Smooth muscle cell (in vitro differentiated cells): ENCODE measurements around the gene NARS2. TPM values are rescaled to one million over a fixed set of nuclear protein-coding genes. Genes with fewer than 3 reads are reported as not detected.

Experiments
- DNase-seq: peaks from one replicate; lab custom pipeline; 2025; ENCODE audit not compliant: unreplicated experiment; lab: John Stamatoyannopoulos, UW
- H2AFZ ChIP-seq: fragments of 200-600 bp; sonication (generic); 2 replicates; pipeline ENCODE4 v1.6.0; 2016; ENCODE audit warnings: antibody characterized with exemption, low read depth, mild to moderate bottlenecking
- H3F3A ChIP-seq: fragments of 200-600 bp; sonication (generic); 2 replicates; pipeline ENCODE4 v1.6.0; 2017; ENCODE audit warnings: antibody characterized with exemption, low read depth
- H3K27ac ChIP-seq: fragments of 200-600 bp; sonication (generic); 2 replicates; pipeline ENCODE4 v1.5.1; 2016; ENCODE audit warnings: low read depth, mild to moderate bottlenecking
- H3K27me3 ChIP-seq: fragments of 200-600 bp; sonication (generic); 2 replicates; pipeline ENCODE4 v1.6.1; 2016; ENCODE audit warnings: low read depth, mild to moderate bottlenecking
- H3K36me3 ChIP-seq: fragments of 200-600 bp; sonication (generic); 2 replicates; pipeline ENCODE4 v1.5.1; 2016; ENCODE audit warnings: low read depth
- H3K4me1 ChIP-seq: fragments of 200-600 bp; sonication (generic); 2 replicates; pipeline ENCODE4 v1.5.1; 2016; ENCODE audit warnings: low read depth
- H3K4me2 ChIP-seq: fragments of 200-600 bp; sonication (generic); 2 replicates; pipeline ENCODE4 v1.6.0; 2016; ENCODE audit warnings: mild to moderate bottlenecking
- H3K4me3 ChIP-seq: fragments of 200-600 bp; sonication (generic); 2 replicates; pipeline ENCODE4 v1.5.1; 2016; ENCODE audit warnings: mild to moderate bottlenecking
- H3K79me2 ChIP-seq: fragments of 200-600 bp; sonication (generic); 2 replicates; pipeline ENCODE4 v1.6.0; 2016; ENCODE audit warnings: low read depth, mild to moderate bottlenecking
- H3K9ac ChIP-seq: fragments of 200-600 bp; sonication (generic); 2 replicates; pipeline ENCODE4 v1.6.0; 2016; ENCODE audit warnings: low read depth
- H3K9me3 ChIP-seq: fragments of 200-600 bp; sonication (generic); replicated peaks from 2 replicates; pipeline ENCODE4 v1.5.1; 2016; ENCODE audit warnings: low read depth
- H4K20me1 ChIP-seq: fragments of 200-600 bp; sonication (generic); 2 replicates; pipeline ENCODE4 v1.6.0; 2016; ENCODE audit warnings: low read depth
- CTCF ChIP-seq: fragments of 200-600 bp; sonication (generic); IDR thresholded peaks from 2 replicates; pipeline ENCODE4 v1.5.1; 2017; ENCODE audit warnings: borderline replicate concordance, mild to moderate bottlenecking, antibody characterized with exemption; ENCODE audit not compliant: insufficient read depth, poor library complexity, severe bottlenecking
- WGBS: methylation state at CpG from one replicate; pipeline ENCODE4 v1.1.7; 2016; ENCODE audit warnings: low lambda C conversion rate; 5-methylcytosine and 5-hydroxymethylcytosine counted together
- polyA plus RNA-seq: library from polyadenylated mRNA; unstranded; fragments of >200 nt; fragmentation: Nextera tagmentation; extraction: Ambion mirVana; gene quantifications from 2 replicates; pipeline ENCODE4 v1.2.1, GENCODE V29; 2016
- total RNA-seq: library from RNA; depleted of rRNA; stranded (reverse); fragments of >200 nt; gene quantifications from 2 replicates; pipeline ENCODE4 v1.2.3, GENCODE V29; 2014

Gene NARS2
- total and polyA plus RNA-seq, 2 experiments from 2014 or later, result 12.2 to 17.4 TPM

- no peak overlapping the region for H3K27ac ChIP-seq
- H3K79me2 ChIP-seq, result no peaks in the 10 kb centered on the region
- TF ChIP-seq CTCF, result no peak
- no peaks in the 10 kb centered on the region for H3K4me1 ChIP-seq
- no peak for DNase-seq
- no peak overlapping the region for H3K9ac ChIP-seq
- H3K4me3 ChIP-seq, result no peak overlapping the region
- H3K27me3 ChIP-seq, result no peaks in the 10 kb centered on the region
- H2AFZ ChIP-seq, result no peak overlapping the region
- no peaks in the 10 kb centered on the region for H3F3A ChIP-seq
- no peaks in the 10 kb centered on the region for H3K36me3 ChIP-seq
- no peaks in the 10 kb centered on the region for H4K20me1 ChIP-seq
- no peak overlapping the region for H3K4me2 ChIP-seq
- WGBS, result 87% methylated on average over 4 of the region's 4 CpGs
- H3K9me3 ChIP-seq, result no peaks in the 10 kb centered on the region
These were observed 132.7 kb downstream of the NARS2 start for GRCh38 chr11:78441956-78442355.

GRCh38 chr11:78438298-78438975 is 136.2 kb downstream of the NARS2 start:
- Histone ChIP-seq H4K20me1 (no peaks in the 10 kb centered on the region), H3K9ac (no peak overlapping the region), H3K27ac (no peak overlapping the region), H3K27me3 (no peaks in the 10 kb centered on the region), H3K4me2 (no peak overlapping the region), H3K36me3 (no peaks in the 10 kb centered on the region), H3F3A (no peaks in the 10 kb centered on the region), H2AFZ (no peak overlapping the region), H3K9me3 (no peaks in the 10 kb centered on the region), H3K79me2 (no peaks in the 10 kb centered on the region), H3K4me3 (no peak overlapping the region), H3K4me1 (no peaks in the 10 kb centered on the region)
- TF ChIP-seq CTCF, result no peak
- WGBS, result 75% methylated on average over 5 of the region's 5 CpGs
- DNase-seq, result no peak

GRCh38 chr11:78432956-78433355 is 141.7 kb downstream of the NARS2 start:
- Histone ChIP-seq H3K4me1 (no peaks in the 10 kb centered on the region), H3K9ac (no peak overlapping the region), H4K20me1 (no peaks in the 10 kb centered on the region), H3K27me3 (no peaks in the 10 kb centered on the region), H3K36me3 (no peaks in the 10 kb centered on the region), H2AFZ (no peak overlapping the region), H3F3A (no peaks in the 10 kb centered on the region), H3K4me2 (no peak overlapping the region), H3K79me2 (no peaks in the 10 kb centered on the region), H3K27ac (peak overlapping the region; percentile 17), H3K4me3 (no peak overlapping the region), H3K9me3 (no peaks in the 10 kb centered on the region)
- 49% methylated on average over 1 of the region's 1 CpG for WGBS
- no peak for DNase-seq
- no peak for TF ChIP-seq CTCF

GRCh38 chr11:78432058-78432515 is 142.6 kb downstream of the NARS2 start:
- no peak overlapping the region for H3K4me3 ChIP-seq
- DNase-seq, result no peak
- H2AFZ ChIP-seq, result no peak overlapping the region
- H3K9ac ChIP-seq, result no peak overlapping the region
- no peak overlapping the region for H3K4me2 ChIP-seq
- no peaks in the 10 kb centered on the region for H3F3A ChIP-seq
- no peaks in the 10 kb centered on the region for H3K36me3 ChIP-seq
- peak; percentile 39 for TF ChIP-seq CTCF
- no peaks in the 10 kb centered on the region for H3K79me2 ChIP-seq
- 67% methylated on average over 4 of the region's 4 CpGs for WGBS
- no peaks in the 10 kb centered on the region for H3K4me1 ChIP-seq
- no peak overlapping the region for H3K27ac ChIP-seq
- no peaks in the 10 kb centered on the region for H3K27me3 ChIP-seq
- H4K20me1 ChIP-seq, result no peaks in the 10 kb centered on the region
- H3K9me3 ChIP-seq, result no peaks in the 10 kb centered on the region
